Erythroblast (primary cell): Measurements from ENCODE around the gene PDE5A.

Source experiments
- GATA1 ChIP-seq: IDR thresholded peaks from 2 replicates; pipeline ENCODE4 v1.6.1; 2011; ENCODE audit warnings: low read depth, mild to moderate bottlenecking, control low read depth, low read length, moderate library complexity
- POLR2A ChIP-seq: IDR thresholded peaks from 2 replicates; pipeline ENCODE4 v1.6.1; 2011; ENCODE audit warnings: mild to moderate bottlenecking, low read length

- no peak for TF ChIP-seq POLR2A
- TF ChIP-seq GATA1: no peak
Observed at GRCh38 chr4:119625761-119626160, 2.8 kb downstream of the PDE5A start.
